HepG2 (cell line): ENCODE data around the gene TMEM63B.

Source experiments
- CBFB ChIP-seq: sonication (generic); formaldehyde crosslinking; IDR thresholded peaks from 2 replicates; pipeline ENCODE4 v1.4.0; 2020; ENCODE audit warnings: missing genetic modification reagents
- CTCF ChIP-seq: sonication (generic); formaldehyde crosslinking; IDR thresholded peaks from 2 replicates; pipeline ENCODE4 v1.5.0; 2020; ENCODE audit warnings: mild to moderate bottlenecking, missing genetic modification reagents, moderate library complexity
- FOXJ3 ChIP-seq: sonication (generic); formaldehyde crosslinking; IDR thresholded peaks from 2 replicates; pipeline ENCODE4 v1.4.0; 2020; ENCODE audit warnings: missing genetic modification reagents, mild to moderate bottlenecking, borderline replicate concordance
- MTF1 ChIP-seq: sonication (generic); formaldehyde crosslinking; IDR thresholded peaks from 2 replicates; pipeline ENCODE4 v1.5.0; 2020; ENCODE audit warnings: missing genetic modification reagents
- PHF21A ChIP-seq: sonication (generic); formaldehyde crosslinking; IDR thresholded peaks from 2 replicates; pipeline ENCODE4 v1.5.0; 2020; ENCODE audit warnings: mild to moderate bottlenecking, missing genetic modification reagents
- SMC3 ChIP-seq: IDR thresholded peaks from 2 replicates; pipeline ENCODE4 v1.6.1; 2011; ENCODE audit warnings: low read length, improper control_type of control experiment
- TRIM24 ChIP-seq: sonication (generic); formaldehyde crosslinking; IDR thresholded peaks from 2 replicates; pipeline ENCODE4 v1.8.0; 2022; ENCODE audit warnings: mild to moderate bottlenecking, missing genetic modification reagents
- ZNF687 ChIP-seq: sonication (generic); formaldehyde crosslinking; IDR thresholded peaks from 2 replicates; pipeline ENCODE4 v1.5.1; 2020; ENCODE audit warnings: mild to moderate bottlenecking, missing genetic modification reagents, moderate library complexity

GRCh38 chr6:44203955-44204354 lies 76.6 kb downstream of the TMEM63B start:
- no peak for TF ChIP-seq PHF21A
- TF ChIP-seq SMC3, result no peak
- TF ChIP-seq CTCF, result no peak
- no peak for TF ChIP-seq ZNF687 (CRISPR knock-in tag)
- no peak for TF ChIP-seq FOXJ3
- no peak for TF ChIP-seq TRIM24 (CRISPR knock-in tag)
- TF ChIP-seq CBFB (CRISPR knock-in tag), result no peak
- no peak for TF ChIP-seq MTF1 (CRISPR knock-in tag)
